Ishikawa (cell line): ENCODE data around the gene CAV3.

Source experiments
- CREB1 ChIP-seq: IDR thresholded peaks from 2 replicates; pipeline ENCODE4 v1.6.1; 2012; ENCODE audit warnings: low read depth
- MAX ChIP-seq: IDR thresholded peaks from 2 replicates; pipeline ENCODE4 v1.6.1; 2012
- REST ChIP-seq: IDR thresholded peaks from 2 replicates; pipeline ENCODE4 v1.6.1; 2012; ENCODE audit warnings: low read depth, mild to moderate bottlenecking
- TAF1 ChIP-seq: IDR thresholded peaks from 2 replicates; pipeline ENCODE4 v1.6.1; 2012; ENCODE audit warnings: low read depth, mild to moderate bottlenecking
- USF1 ChIP-seq: IDR thresholded peaks from 2 replicates; pipeline ENCODE4 v1.6.1; 2012

GRCh38 chr3:8738639-8739038 is 5.0 kb downstream of the CAV3 start:
- TF ChIP-seq CREB1: no peak
- TF ChIP-seq TAF1: no peak
- no peak for TF ChIP-seq MAX
- TF ChIP-seq USF1: no peak
- TF ChIP-seq REST: no peak
